Epidermal melanocyte (primary cell): ENCODE results near the gene PHF21B.

Experiments used
- DNase-seq: peaks from one replicate; pipeline ENCODE4 v3.0.0; 2011; ENCODE audit warnings: low spot score; ENCODE audit not compliant: insufficient read length

PHF21B gene

DNA sequence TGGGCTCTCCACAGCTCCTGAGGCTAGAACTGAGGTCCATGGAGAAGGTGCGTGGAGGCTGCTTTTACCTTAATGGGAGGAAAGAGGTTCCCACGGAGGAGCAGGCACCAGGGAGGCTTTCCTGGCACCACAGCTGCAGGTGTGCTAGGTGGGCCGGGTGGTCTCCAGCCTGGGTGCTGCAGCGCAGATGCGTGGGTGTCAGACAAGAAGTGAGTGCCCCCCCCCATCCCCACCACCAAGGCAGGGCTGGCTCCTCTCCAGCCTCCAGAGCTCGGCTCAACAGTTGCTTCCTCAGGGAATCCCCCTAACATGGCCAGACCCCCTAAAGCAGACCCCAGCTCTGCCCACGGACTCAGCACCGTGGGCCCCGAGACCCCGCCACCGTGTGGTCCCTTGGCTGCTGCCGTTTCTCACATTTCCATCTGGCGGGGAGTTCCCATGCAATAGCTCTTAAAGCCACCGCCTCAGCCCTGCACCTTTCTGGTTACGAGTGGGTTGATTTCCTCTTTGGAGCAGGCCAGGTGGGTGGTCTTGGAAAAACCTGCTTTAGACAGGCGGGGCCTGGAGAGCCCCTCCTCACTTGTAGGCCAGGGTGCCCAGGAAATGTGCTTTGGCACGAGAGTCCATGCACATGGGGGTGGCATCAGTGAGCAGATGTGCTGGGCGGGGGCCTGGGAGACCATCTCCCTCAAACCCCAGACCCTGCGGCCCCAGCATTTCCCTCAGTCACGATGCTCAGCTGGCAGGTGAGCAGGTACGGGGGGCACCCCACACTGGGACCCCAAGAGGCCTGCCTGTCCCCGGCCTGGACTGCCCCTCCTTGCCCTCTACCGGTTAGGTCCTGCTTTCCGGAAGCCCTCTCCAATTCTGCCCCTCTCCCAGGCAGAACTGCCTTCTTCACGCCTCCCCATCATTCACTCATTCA is 163.7 kb downstream of the PHF21B start:
- DNase-seq: no peak

DNA sequence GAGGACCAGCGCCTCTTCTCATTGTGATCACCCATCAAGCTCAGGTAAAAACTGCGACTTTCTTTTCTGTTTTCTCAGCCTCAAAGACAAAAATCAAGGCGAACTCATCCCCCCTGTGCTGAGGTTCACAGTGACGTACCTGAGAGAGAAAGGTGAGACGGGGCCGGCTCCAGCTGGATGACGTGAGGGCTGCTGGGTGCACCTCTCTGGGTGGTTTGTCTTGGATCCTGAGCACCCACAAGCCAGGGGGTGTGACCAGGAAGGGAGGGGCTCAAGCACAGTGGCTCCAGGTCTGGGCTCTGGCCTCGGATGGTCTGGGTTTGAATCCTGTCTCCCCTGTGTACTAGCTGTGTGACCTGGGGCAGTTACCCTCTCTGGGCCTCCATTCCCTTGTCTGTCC is 164.6 kb downstream of the PHF21B start:
- no peak for DNase-seq

DNA sequence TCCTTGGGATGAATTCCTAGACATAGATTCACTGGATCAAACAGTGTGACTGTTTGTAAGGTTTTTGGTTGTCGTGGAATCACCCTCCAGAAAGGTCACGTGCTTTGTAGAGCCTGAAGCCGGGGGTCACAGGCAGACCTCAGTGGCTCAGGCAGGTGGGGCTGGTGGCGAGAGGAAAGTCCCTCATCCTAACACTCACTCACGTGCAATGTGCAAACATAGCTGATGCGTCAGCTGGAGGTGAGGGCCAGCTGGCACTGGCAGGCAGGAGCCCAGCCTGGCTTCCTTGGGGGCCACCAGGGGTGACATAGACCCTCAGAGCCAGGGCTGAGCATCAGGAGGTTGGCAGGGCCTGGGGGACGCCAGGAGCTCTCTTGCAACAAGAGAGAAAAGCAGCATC is 167.4 kb downstream of the PHF21B start:
- DNase-seq: no peak

DNA sequence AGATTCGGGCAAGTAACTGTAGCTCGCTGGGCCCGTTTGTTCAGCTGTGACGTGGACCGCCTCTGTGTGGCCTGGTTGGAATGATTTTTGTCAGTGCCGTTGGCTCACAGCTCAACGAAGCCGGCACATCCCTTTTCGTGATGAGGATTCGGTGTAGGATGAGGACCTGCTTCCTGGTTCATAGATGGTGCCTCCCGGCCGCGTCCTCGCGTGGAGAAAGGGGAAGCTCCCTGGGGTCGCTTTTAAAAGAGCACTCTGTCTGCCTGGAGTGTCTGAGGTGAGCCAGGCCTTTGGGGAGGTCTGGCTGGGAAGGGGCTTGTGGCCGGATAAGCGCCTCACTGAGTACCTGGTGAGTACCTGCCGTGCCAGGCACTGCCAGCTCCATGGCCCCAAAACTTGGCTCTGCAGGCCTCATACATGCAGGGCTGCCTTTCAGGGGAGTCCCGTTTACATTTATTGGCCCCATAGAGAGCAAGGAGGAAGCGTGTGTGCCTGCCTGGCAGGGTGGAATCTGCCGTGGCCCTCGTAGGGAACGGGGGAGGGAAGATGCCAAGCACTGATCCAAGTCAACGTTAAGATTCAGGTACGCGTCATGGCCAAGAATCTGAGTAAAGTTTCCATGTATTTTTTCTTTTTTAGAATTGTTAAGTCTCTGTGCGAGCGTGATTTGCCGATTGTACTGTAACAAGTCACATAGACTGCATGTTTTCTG is 169.0 kb downstream of the PHF21B start:
- no peak for DNase-seq

DNA sequence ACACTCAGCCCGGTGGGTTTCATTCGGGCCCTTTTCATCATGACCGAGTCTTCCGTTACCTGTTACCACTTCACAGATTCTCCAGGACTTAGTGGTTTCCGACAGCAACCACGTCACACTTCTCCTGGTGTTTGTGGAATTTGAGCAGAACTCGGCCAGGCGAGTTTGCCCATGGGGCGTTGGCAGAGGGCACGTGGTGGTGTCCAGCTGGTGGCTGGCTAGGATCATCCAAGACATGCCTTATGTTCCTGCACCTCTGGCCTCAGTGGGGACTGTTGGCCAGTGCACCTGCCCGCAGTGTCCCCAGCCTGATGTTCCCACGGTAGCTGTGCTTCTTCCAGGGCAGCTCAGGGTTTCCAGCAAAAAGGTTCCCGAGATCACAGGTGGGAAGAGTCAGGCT is 170.1 kb downstream of the PHF21B start:
- DNase-seq: no peak

DNA sequence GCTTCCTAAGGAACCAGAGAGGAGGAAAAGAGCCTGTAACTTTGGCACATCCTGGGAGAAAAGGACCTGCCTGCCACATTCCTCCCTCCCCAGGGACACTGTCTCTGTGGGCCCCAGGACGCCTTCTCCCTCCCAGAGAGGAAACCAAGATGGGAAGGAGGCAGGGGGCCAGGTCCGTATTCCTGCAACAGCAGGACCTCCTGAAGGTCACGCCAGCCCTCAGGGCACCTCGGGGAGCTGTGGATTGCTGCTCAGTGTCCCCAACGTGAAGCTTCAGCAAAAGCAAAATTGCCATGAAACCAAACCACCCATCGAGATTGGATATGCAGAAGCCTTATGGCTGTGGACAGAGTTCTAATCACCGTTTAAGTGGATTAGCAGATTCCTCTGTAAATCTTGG is 170.7 kb downstream of the PHF21B start:
- no peak for DNase-seq

DNA sequence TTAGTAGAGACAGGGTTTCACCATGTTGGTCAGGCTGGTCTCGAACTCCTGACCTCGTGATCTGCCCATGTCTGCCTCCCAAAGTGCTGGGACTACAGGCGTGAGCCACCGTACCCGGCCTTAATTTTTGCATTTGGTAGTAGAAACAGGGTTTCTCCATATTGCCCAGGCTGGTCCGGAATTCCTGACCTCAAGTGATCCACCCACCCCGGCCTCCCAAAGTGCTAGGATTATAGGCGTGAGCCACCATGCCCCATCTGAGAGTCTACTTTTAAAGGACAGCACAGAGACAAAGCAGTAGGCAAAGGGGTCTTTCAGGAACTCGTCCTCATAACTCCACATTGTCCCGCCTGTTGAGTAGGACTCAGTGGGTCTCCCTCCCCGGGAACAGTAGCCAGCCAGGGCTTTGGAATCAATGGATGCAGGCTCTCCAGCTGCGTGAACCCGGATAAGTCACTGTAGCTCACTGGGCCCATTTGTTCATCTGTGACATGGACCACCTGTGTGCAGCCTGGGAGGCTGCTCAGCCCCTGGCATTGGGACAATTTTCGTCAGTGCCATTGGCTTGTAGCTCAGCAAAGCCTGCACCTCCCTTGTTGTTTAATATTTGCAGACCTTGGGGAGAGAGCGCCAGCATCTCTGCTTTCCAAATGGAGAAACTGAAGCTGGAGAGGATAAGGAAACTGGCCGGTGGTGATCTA is 171.3 kb downstream of the PHF21B start:
- DNase-seq: no peak

DNA sequence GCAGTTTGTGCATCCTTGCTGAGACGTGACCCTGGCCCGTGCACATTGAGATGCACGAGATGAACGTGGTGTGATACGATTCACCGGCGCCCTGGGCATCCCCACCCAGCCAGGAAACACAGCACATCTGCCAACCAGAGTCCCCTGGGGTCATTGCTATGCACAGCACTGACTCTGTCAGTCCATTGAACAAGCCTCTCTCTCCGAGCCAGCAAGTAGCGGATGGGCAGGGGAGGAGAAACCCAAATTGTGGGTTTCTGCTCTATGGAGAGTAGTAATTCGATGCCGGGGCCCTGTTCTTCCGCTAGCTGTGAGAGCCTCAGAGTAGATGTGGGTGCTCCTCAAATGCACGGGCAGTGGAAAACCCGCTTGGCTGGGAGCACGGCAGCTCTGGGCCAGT is 172.3 kb downstream of the PHF21B start:
- no peak for DNase-seq

DNA sequence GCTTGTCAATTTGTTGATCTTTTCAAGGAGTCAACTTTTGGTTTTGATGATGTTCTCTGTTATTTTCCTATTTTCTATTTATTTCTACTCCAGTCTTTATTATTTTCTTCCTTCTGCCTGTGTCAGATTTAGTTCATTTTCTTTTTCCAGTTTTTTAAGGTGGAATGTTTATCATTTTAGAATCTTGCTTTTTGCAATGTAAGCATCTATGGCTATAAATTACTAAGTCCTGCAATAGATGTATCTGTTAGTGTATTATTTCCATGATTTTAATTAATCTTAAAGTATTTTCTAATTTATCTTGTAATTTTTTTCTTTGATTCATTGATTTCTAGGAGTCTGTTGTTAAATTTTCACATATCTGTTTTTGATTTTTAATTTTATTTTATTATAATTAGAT is 175.7 kb downstream of the PHF21B start:
- no peak for DNase-seq

DNA sequence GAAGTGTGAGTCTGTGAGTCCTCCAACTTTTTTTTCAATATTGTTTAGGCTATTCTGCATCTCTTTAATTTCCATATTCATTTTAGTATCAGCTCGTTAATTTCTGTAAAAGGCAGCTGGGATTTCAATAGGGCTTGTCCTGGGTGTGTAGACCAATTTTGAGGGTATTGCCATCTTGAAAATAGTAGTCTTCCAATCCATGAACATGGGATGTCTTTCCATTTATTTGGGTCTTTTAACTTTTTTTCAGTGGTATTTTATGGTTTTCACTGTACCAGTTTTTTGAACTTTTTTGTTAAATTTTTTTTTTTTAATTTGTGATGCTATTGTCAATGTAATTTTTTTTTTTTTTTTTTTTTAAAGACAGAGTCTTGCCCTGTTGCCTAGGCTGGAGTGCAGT is 177.9 kb downstream of the PHF21B start:
- no peak for DNase-seq
